ENCODE results near the gene TOGARAM2. TPM values are rescaled to one million over a fixed set of nuclear protein-coding genes. Genes with fewer than 3 reads are reported as not detected.

TOGARAM2 gene
- total and polyA plus RNA-seq, 2 of the 8 experiments (the other 6 are each of a cell fraction or from before 2014, with no cell fraction given): 0.42 to 1.4 TPM

DNA sequence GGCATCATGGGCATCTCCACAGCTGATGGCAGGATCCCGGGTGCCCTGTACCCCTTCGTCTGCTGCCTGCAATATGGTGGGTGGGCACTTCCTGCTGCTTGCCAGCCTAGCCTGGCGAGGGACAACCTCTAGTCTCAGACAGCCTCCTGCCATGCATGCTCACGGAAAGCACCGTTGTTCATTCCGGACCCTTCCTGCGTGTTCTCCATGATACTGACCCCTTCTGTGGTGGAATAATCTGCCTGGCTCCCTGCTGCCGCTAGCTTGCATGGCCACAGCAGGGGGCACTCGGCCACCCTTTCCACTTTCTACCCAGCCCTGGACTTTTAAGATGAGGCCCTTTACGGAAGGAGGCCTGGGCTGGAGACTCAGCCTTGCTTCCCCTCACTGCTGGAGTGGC lies 81.3 kb downstream of the TOGARAM2 start:
- Histone ChIP-seq H2AFZ (ENCODE audit: low read length) (no peak overlapping the region), H3K9ac (replicated peaks in 1 of 4; ENCODE audit: extremely low read depth in 1 of 4, low read depth in 3 of 4, low read length in 3 of 4) (no peak overlapping the region), H3K14ac (ENCODE audit: insufficient read length) (no peak overlapping the region), H4K8ac (ENCODE audit: extremely low read depth, insufficient read depth, low read length) (peak overlapping the region; percentile 1; the same call in 1 of the 2 replicates), H2BK15ac (ENCODE audit: low read length) (no peak overlapping the region), H2AK5ac (ENCODE audit: low read depth, low read length) (no peak overlapping the region), H3K4me3 (ENCODE audit: extremely low read depth in 1 of 4, insufficient read depth in 2 of 4, low read depth in 3 of 4, low read length in 4 of 4) (no peak overlapping the region), H4K91ac (replicated peaks; ENCODE audit: insufficient read length, low read length) (no peak overlapping the region), H3K18ac (ENCODE audit: extremely low read depth, low read length) (no peak overlapping the region), H3K9me3 (ENCODE audit: insufficient read depth in 2 of 2, low read depth in 1 of 2, low read length in 1 of 2) (no peaks in the 10 kb centered on the region), H3K56ac (replicated peaks; ENCODE audit: insufficient read length, low read depth, low read length) (no peak overlapping the region), H3K4me2 (ENCODE audit: insufficient read depth in 1 of 2, low read depth in 2 of 2, low read length in 2 of 2) (no peak overlapping the region), H3K23ac (ENCODE audit: insufficient read length) (no peak overlapping the region), H2BK5ac (ENCODE audit: low read depth, low read length) (no peak overlapping the region), H3K23me2 (ENCODE audit: low read depth, low read length) (no peaks in the 10 kb centered on the region), H3K4me1 (replicated peaks in 1 of 4; ENCODE audit: control insufficient read depth in 3 of 4, insufficient read depth in 4 of 4, low read length in 3 of 4) (peaks cover 1 to 13% (median 5%) of the 10 kb centered on the region in 4 experiments), H3K4ac (replicated peaks; ENCODE audit: insufficient read length, low read depth, low read length) (no peak overlapping the region), H2BK12ac (ENCODE audit: low read depth, low read length) (no peak overlapping the region), H3K79me1 (ENCODE audit: low read depth, low read length) (no peaks in the 10 kb centered on the region), H3K27ac (ENCODE audit: low read depth, low read length) (no peak overlapping the region), H2BK120ac (replicated peaks; ENCODE audit: low read depth, low read length) (no peak overlapping the region), H3K79me2 (ENCODE audit: control insufficient read depth in 1 of 2, insufficient read depth in 2 of 2, low read length in 2 of 2) (no peaks in the 10 kb centered on the region), H4K5ac (ENCODE audit: insufficient read length, low read depth, low read length) (no peak overlapping the region), H2BK20ac (ENCODE audit: low read length) (no peak overlapping the region), H4K20me1 (replicated peaks in 1 of 2; ENCODE audit: control insufficient read depth in 1 of 2, insufficient read depth in 2 of 2, low read length in 2 of 2) (no peaks in the 10 kb centered on the region), H3K27me3 (replicated peaks in 1 of 4; ENCODE audit: control insufficient read depth in 3 of 4, extremely low read depth in 1 of 4, insufficient read depth in 3 of 4, low read length in 3 of 4) (no peaks in the 10 kb centered on the region), H3K36me3 (ENCODE audit: control insufficient read depth in 2 of 4, insufficient read depth in 4 of 4, low read length in 3 of 4) (no peaks in the 10 kb centered on the region)
- FAIRE-seq: no peak
- DNase-seq (ENCODE audit: low read depth in 1 of 2, low spot score in 2 of 2): no peak
- POLR2A ChIA-PET (ENCODE audit: partially characterized antibody): no interaction called here
- WGBS, 2 experiments (ENCODE audit: extremely low coverage in 1 of 2, insufficient coverage in 1 of 2, insufficient read length in 1 of 2, insufficient replicate concordance in 2 of 2, low coverage in 1 of 2, low lambda C conversion rate in 2 of 2, missing lambda C conversion rate in 1 of 2): 86% methylated on average over 10 of the region's 10 CpGs; no CpG with 5 or more reads in 1 of the 2 experiments
- CTCF ChIA-PET (ENCODE audit: partially characterized antibody): interaction anchor here (0.6 to 1.4 kb wide), 5 partner anchors 8 to 1173 kb away, joined by 3 to 5 read pairs (median 4); no protein-coding TSS in a partner anchor
- TF ChIP-seq RFX5 (IDR thresholded peaks at IDR 0.05; ENCODE audit: borderline replicate concordance, low read depth, low read length) (no peak), ZNF274 (IDR thresholded peaks at IDR 0.05; ENCODE audit: borderline replicate concordance, extremely low read depth, low read length) (no peak), POLR2AphosphoS5 (IDR thresholded peaks at IDR 0.05; ENCODE audit: low read depth, low read length) (no peak), TCF12 (IDR thresholded peaks at IDR 0.05; ENCODE audit: low read depth, low read length) (no peak), KDM4A (IDR thresholded peaks at IDR 0.05; ENCODE audit: low read depth, low read length, severe bottlenecking) (no peak), FOSL1 (IDR thresholded peaks at IDR 0.05; ENCODE audit: insufficient read depth, low read depth, low read length) (no peak), GTF2F1 (IDR thresholded peaks at IDR 0.05; ENCODE audit: borderline replicate concordance, low read depth, low read length) (no peak), EZH2 (IDR thresholded peaks at IDR 0.05; ENCODE audit: low read depth, low read length, severe bottlenecking) (no peak)
- TF ChIP-seq, protein P1, sequence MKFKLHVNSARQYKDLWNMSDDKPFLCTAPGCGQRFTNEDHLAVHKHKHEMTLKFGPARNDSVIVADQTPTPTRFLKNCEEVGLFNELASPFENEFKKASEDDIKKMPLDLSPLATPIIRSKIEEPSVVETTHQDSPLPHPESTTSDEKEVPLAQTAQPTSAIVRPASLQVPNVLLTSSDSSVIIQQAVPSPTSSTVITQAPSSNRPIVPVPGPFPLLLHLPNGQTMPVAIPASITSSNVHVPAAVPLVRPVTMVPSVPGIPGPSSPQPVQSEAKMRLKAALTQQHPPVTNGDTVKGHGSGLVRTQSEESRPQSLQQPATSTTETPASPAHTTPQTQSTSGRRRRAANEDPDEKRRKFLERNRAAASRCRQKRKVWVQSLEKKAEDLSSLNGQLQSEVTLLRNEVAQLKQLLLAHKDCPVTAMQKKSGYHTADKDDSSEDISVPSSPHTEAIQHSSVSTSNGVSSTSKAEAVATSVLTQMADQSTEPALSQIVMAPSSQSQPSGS (IDR thresholded peaks at IDR 0.05; ENCODE audit: low read length): no peak
- TF ChIP-seq, protein P2, sequence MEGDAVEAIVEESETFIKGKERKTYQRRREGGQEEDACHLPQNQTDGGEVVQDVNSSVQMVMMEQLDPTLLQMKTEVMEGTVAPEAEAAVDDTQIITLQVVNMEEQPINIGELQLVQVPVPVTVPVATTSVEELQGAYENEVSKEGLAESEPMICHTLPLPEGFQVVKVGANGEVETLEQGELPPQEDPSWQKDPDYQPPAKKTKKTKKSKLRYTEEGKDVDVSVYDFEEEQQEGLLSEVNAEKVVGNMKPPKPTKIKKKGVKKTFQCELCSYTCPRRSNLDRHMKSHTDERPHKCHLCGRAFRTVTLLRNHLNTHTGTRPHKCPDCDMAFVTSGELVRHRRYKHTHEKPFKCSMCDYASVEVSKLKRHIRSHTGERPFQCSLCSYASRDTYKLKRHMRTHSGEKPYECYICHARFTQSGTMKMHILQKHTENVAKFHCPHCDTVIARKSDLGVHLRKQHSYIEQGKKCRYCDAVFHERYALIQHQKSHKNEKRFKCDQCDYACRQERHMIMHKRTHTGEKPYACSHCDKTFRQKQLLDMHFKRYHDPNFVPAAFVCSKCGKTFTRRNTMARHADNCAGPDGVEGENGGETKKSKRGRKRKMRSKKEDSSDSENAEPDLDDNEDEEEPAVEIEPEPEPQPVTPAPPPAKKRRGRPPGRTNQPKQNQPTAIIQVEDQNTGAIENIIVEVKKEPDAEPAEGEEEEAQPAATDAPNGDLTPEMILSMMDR (IDR thresholded peaks at IDR 0.05; ENCODE audit: control extremely low read depth in 1 of 3, insufficient read depth in 1 of 3, low read depth in 1 of 3, low read length in 3 of 3): no peak

Data from H1 (cell line).